SK-N-SH treated with all-trans-retinoic acid at 6 μM for 48 hours (cell line): ENCODE results near the gene CUBN.

ENCODE experiments used
- ATAC-seq: fragments of 200-7000 bp; cut with Tn5 transposase; 3 replicates; pipeline ENCODE4 v1.9.1; 2020; ENCODE audit warnings: mild to moderate bottlenecking, moderate library complexity
- ARNTL ChIP-seq: fragments of 450-650 bp; formaldehyde crosslinking; IDR thresholded peaks from 2 replicates; pipeline ENCODE4 v1.5.0; 2020; ENCODE audit warnings: low read depth, mild to moderate bottlenecking, moderate library complexity, borderline replicate concordance
- BACH2 ChIP-seq: fragments of 250-450 bp; sonication (Bioruptor Pico); IDR thresholded peaks from 2 replicates; pipeline ENCODE4 v1.9.0; 2021; ENCODE audit warnings: mild to moderate bottlenecking, borderline replicate concordance
- CSDC2 ChIP-seq: fragments of 250-450 bp; sonication (Bioruptor Pico); IDR thresholded peaks from 2 replicates; pipeline ENCODE4 v1.5.0; 2020; ENCODE audit warnings: mild to moderate bottlenecking, moderate library complexity
- ESRRG ChIP-seq: fragments of 250-450 bp; sonication (Bioruptor Pico); IDR thresholded peaks from 2 replicates; pipeline ENCODE4 v1.6.1; 2021; ENCODE audit warnings: mild to moderate bottlenecking
- ISL1 ChIP-seq: fragments of 250-450 bp; sonication (Bioruptor Pico); IDR thresholded peaks from 2 replicates; pipeline ENCODE4 v2.1.2; 2022; ENCODE audit warnings: mild to moderate bottlenecking, moderate library complexity
- OSR1 ChIP-seq: fragments of 250-450 bp; sonication (Bioruptor Pico); IDR thresholded peaks from 2 replicates; pipeline ENCODE4 v1.8.0; 2022; ENCODE audit warnings: moderate library complexity, mild to moderate bottlenecking, inconsistent platforms
- PPARA ChIP-seq: fragments of 250-450 bp; sonication (Bioruptor Pico); IDR thresholded peaks from 2 replicates; pipeline ENCODE4 v1.5.0; 2020; ENCODE audit warnings: mild to moderate bottlenecking, borderline replicate concordance
- RARB ChIP-seq: fragments of 250-450 bp; sonication (Bioruptor Pico); IDR thresholded peaks from 2 replicates; pipeline ENCODE4 v1.8.0; 2021; ENCODE audit warnings: mild to moderate bottlenecking, moderate library complexity
- SNAI2 ChIP-seq: fragments of 250-450 bp; sonication (Bioruptor Pico); IDR thresholded peaks from 2 replicates; pipeline ENCODE4 v1.5.0; 2020; ENCODE audit warnings: mild to moderate bottlenecking, moderate library complexity
- TOX ChIP-seq: fragments of 250-450 bp; sonication (Bioruptor Pico); IDR thresholded peaks from 2 replicates; pipeline ENCODE4 v1.8.0; 2021; ENCODE audit warnings: mild to moderate bottlenecking, moderate library complexity, borderline replicate concordance
- ZC3H10 ChIP-seq: fragments of 250-450 bp; sonication (Bioruptor Pico); IDR thresholded peaks from 2 replicates; pipeline ENCODE4 v1.5.1; 2021; ENCODE audit warnings: mild to moderate bottlenecking, moderate library complexity
- ZFP3 ChIP-seq: fragments of 250-450 bp; sonication (Bioruptor Pico); IDR thresholded peaks from 2 replicates; pipeline ENCODE4 v1.5.0; 2020; ENCODE audit warnings: mild to moderate bottlenecking, moderate library complexity
- ZFP30 ChIP-seq: fragments of 450-650 bp; formaldehyde crosslinking; IDR thresholded peaks from 2 replicates; pipeline ENCODE4 v1.5.0; 2022; ENCODE audit warnings: mild to moderate bottlenecking, moderate library complexity
- ZNF565 ChIP-seq: fragments of 450-650 bp; formaldehyde crosslinking; conservative IDR thresholded peaks from 2 replicates; pipeline ENCODE4 v1.5.0; 2020; ENCODE audit warnings: low read depth, mild to moderate bottlenecking, moderate library complexity
- ZNF70 ChIP-seq: fragments of 450-650 bp; formaldehyde crosslinking; IDR thresholded peaks from 2 replicates; pipeline ENCODE4 v1.5.0; 2020; ENCODE audit warnings: mild to moderate bottlenecking, moderate library complexity
- TF ChIP-seq, protein P1 (sequence below): fragments of 250-450 bp; sonication (Bioruptor Pico); IDR thresholded peaks from 2 replicates; pipeline ENCODE4 v1.5.0; 2020; ENCODE audit warnings: mild to moderate bottlenecking, moderate library complexity
- TF ChIP-seq, protein P2 (sequence below): fragments of 250-450 bp; sonication (Bioruptor Pico); IDR thresholded peaks from 2 replicates; pipeline ENCODE4 v1.8.0; 2020; ENCODE audit warnings: mild to moderate bottlenecking, moderate library complexity, borderline replicate concordance
- TF ChIP-seq, protein P3 (sequence below): fragments of 250-450 bp; sonication (Bioruptor Pico); IDR thresholded peaks from 2 replicates; pipeline ENCODE4 v1.8.0; 2021; ENCODE audit warnings: low read depth, mild to moderate bottlenecking, moderate library complexity, borderline replicate concordance
- TF ChIP-seq, protein P4 (sequence below): fragments of 250-450 bp; sonication (Bioruptor Pico); IDR thresholded peaks from 2 replicates; pipeline ENCODE4 v1.5.1; 2021; ENCODE audit warnings: mild to moderate bottlenecking, moderate library complexity
- TF ChIP-seq, protein P5 (sequence below): fragments of 250-450 bp; sonication (Bioruptor Pico); IDR thresholded peaks from 2 replicates; pipeline ENCODE4 v1.5.1; 2020; ENCODE audit warnings: low read depth, mild to moderate bottlenecking, moderate library complexity

The CUBN gene

DNA sequence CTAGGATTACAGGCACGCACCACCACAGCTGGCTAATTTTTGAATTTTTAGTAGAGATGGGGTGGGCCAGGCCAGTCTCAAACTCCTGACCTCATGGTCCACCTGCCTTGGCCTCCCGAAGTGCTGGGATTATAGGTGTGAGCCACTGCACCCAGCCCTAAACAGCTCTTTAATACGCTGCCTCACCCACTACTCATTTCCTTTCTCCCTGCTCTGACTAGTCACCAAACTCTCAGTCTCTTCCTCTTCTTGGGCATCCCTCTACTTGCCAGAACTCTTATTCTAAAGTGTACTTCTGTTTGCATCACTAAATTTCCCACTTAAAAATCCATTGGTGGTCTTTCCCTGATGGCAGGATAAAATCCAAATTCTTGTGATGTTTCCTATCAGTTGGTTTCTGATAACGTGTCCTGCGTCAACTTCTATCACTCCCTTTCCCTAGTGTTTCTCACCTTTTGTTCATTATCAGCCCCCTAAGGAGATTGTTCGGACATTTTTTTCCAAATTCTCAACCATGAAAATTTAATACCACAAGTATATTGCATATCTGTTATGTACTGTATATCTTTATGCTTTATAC is 124.7 kb downstream of the CUBN start:
- TF ChIP-seq ISL1 (CRISPR knock-in tag), result no peak
- TF ChIP-seq, protein P1, sequence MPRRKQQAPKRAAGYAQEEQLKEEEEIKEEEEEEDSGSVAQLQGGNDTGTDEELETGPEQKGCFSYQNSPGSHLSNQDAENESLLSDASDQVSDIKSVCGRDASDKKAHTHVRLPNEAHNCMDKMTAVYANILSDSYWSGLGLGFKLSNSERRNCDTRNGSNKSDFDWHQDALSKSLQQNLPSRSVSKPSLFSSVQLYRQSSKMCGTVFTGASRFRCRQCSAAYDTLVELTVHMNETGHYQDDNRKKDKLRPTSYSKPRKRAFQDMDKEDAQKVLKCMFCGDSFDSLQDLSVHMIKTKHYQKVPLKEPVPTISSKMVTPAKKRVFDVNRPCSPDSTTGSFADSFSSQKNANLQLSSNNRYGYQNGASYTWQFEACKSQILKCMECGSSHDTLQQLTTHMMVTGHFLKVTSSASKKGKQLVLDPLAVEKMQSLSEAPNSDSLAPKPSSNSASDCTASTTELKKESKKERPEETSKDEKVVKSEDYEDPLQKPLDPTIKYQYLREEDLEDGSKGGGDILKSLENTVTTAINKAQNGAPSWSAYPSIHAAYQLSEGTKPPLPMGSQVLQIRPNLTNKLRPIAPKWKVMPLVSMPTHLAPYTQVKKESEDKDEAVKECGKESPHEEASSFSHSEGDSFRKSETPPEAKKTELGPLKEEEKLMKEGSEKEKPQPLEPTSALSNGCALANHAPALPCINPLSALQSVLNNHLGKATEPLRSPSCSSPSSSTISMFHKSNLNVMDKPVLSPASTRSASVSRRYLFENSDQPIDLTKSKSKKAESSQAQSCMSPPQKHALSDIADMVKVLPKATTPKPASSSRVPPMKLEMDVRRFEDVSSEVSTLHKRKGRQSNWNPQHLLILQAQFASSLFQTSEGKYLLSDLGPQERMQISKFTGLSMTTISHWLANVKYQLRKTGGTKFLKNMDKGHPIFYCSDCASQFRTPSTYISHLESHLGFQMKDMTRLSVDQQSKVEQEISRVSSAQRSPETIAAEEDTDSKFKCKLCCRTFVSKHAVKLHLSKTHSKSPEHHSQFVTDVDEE (CRISPR knock-in tag), result no peak
- no peak for TF ChIP-seq BACH2 (CRISPR knock-in tag)
- no peak for TF ChIP-seq ZFP30
- TF ChIP-seq OSR1 (CRISPR knock-in tag), result no peak
- TF ChIP-seq ARNTL, result no peak
- no peak for TF ChIP-seq RARB (CRISPR knock-in tag)
- no peak for TF ChIP-seq PPARA (CRISPR knock-in tag)
- TF ChIP-seq, protein P2, sequence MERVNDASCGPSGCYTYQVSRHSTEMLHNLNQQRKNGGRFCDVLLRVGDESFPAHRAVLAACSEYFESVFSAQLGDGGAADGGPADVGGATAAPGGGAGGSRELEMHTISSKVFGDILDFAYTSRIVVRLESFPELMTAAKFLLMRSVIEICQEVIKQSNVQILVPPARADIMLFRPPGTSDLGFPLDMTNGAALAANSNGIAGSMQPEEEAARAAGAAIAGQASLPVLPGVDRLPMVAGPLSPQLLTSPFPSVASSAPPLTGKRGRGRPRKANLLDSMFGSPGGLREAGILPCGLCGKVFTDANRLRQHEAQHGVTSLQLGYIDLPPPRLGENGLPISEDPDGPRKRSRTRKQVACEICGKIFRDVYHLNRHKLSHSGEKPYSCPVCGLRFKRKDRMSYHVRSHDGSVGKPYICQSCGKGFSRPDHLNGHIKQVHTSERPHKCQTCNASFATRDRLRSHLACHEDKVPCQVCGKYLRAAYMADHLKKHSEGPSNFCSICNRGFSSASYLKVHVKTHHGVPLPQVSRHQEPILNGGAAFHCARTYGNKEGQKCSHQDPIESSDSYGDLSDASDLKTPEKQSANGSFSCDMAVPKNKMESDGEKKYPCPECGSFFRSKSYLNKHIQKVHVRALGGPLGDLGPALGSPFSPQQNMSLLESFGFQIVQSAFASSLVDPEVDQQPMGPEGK (CRISPR knock-in tag), result no peak
- TF ChIP-seq, protein P3, sequence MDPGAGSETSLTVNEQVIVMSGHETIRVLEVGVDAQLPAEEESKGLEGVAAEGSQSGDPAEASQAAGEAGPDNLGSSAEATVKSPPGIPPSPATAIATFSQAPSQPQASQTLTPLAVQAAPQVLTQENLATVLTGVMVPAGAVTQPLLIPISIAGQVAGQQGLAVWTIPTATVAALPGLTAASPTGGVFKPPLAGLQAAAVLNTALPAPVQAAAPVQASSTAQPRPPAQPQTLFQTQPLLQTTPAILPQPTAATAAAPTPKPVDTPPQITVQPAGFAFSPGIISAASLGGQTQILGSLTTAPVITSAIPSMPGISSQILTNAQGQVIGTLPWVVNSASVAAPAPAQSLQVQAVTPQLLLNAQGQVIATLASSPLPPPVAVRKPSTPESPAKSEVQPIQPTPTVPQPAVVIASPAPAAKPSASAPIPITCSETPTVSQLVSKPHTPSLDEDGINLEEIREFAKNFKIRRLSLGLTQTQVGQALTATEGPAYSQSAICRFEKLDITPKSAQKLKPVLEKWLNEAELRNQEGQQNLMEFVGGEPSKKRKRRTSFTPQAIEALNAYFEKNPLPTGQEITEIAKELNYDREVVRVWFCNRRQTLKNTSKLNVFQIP, result no peak
- TF ChIP-seq SNAI2 (CRISPR knock-in tag), result no peak
- no peak for TF ChIP-seq ZC3H10 (CRISPR knock-in tag)
- no peak for TF ChIP-seq TOX (CRISPR knock-in tag)
- TF ChIP-seq ESRRG (CRISPR knock-in tag), result no peak
- TF ChIP-seq ZFP3 (CRISPR knock-in tag), result no peak
- TF ChIP-seq, protein P4, sequence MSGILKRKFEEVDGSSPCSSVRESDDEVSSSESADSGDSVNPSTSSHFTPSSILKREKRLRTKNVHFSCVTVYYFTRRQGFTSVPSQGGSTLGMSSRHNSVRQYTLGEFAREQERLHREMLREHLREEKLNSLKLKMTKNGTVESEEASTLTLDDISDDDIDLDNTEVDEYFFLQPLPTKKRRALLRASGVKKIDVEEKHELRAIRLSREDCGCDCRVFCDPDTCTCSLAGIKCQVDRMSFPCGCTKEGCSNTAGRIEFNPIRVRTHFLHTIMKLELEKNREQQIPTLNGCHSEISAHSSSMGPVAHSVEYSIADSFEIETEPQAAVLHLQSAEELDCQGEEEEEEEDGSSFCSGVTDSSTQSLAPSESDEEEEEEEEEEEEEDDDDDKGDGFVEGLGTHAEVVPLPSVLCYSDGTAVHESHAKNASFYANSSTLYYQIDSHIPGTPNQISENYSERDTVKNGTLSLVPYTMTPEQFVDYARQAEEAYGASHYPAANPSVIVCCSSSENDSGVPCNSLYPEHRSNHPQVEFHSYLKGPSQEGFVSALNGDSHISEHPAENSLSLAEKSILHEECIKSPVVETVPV (CRISPR knock-in tag), result no peak
- no peak for TF ChIP-seq ZNF565 (CRISPR knock-in tag)
- TF ChIP-seq, protein P5, sequence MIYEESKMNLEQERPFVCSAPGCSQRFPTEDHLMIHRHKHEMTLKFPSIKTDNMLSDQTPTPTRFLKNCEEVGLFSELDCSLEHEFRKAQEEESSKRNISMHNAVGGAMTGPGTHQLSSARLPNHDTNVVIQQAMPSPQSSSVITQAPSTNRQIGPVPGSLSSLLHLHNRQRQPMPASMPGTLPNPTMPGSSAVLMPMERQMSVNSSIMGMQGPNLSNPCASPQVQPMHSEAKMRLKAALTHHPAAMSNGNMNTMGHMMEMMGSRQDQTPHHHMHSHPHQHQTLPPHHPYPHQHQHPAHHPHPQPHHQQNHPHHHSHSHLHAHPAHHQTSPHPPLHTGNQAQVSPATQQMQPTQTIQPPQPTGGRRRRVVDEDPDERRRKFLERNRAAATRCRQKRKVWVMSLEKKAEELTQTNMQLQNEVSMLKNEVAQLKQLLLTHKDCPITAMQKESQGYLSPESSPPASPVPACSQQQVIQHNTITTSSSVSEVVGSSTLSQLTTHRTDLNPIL (CRISPR knock-in tag), result no peak
- TF ChIP-seq, all 23 proteins: peak for 0
- ATAC-seq, result no peak

DNA sequence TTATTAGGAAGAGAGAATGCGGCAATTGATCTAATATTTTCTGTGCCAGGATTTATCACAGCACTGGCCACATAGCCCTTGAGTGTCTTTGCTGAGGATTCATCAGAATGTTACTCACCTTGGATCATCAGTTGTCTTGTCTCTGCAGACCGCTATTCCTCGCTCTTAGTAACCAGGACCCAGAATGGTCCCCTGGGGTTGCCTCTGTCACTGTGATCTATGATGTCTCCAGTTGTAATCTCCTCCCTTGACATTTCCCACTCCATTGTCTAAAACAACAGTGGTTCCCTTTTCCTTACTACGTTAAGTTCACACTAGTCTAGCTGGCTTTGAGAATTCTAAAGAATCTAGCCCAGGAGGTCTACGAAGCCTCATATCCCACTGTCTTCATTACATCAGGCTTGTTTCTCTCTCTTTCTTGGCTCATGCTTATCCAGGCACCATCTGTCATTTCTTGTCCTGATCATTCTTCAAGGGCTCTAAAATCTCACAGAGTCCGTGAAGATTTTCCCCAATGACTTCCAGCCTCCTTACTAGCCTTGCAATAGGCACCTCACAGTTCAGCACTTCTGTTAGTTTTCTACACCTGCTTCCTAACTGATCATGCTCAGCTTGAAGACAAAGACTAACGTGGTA is 125.8 kb downstream of the CUBN start:
- ATAC-seq, result peak; percentile 43

More for the DNA sequence above, 125.8 kb downstream of the CUBN start:
- TF ChIP-seq OSR1 (CRISPR knock-in tag), result no peak
- TF ChIP-seq PPARA (CRISPR knock-in tag), result no peak
- no peak for TF ChIP-seq ZNF70
- TF ChIP-seq, protein P3, result no peak
- peak; percentile 54; the same call in 1 of the 2 replicates for TF ChIP-seq ZFP3 (CRISPR knock-in tag)
- TF ChIP-seq TOX (CRISPR knock-in tag), result no peak; the same call in 1 of the 2 replicates
- 0 out of 2 replicates have a peak, but pooled peaks have one; percentile 3 for TF ChIP-seq ISL1 (CRISPR knock-in tag)
- TF ChIP-seq, protein P5 (CRISPR knock-in tag), result no peak
- 0 out of 2 replicates have a peak, but pooled peaks have one; percentile 57 for TF ChIP-seq CSDC2 (CRISPR knock-in tag)
